ENCODE measurements around the gene TNFRSF25. TPM values are rescaled to one million over a fixed set of nuclear protein-coding genes. Genes with fewer than 3 reads are reported as not detected.

Gene TNFRSF25
- total and polyA plus RNA-seq, 2 donors (not counting 1 experiment from before 2014, with no cell fraction given): 0.24 to 1.5 TPM

- no peak overlapping the region for H3K9ac ChIP-seq (ENCODE audit: insufficient read depth, low read length)
- no peak overlapping the region for H3K4me3 ChIP-seq (replicated peaks in 1 of 4; ENCODE audit: control extremely low read depth in 1 of 4, insufficient read depth in 1 of 4, low read depth in 3 of 4, low read length in 4 of 4)
- no peak overlapping the region for H3K4me2 ChIP-seq (ENCODE audit: extremely low read depth, insufficient read depth, low read length)
- no peaks in the 10 kb centered on the region for H3K4me1 ChIP-seq (ENCODE audit: control insufficient read depth, extremely low read depth, insufficient read depth, low read length)
- TF ChIP-seq CTCF (conservative IDR thresholded peaks at IDR 0.05 in 1 of 2, IDR thresholded peaks at IDR 0.05 in 1 of 2; ENCODE audit: low read depth in 1 of 2, low read length in 2 of 2) (no peak), EZH2 (IDR thresholded peaks at IDR 0.05; ENCODE audit: low read length, missing control alignments) (no peak)
- no peaks in the 10 kb centered on the region for H4K20me1 ChIP-seq (ENCODE audit: control insufficient read depth, extremely low read depth, insufficient read depth, low read length)
- H3K9me3 ChIP-seq (ENCODE audit: control insufficient read depth, insufficient read depth, low read depth, low read length): no peaks in the 10 kb centered on the region
- H3K27me3 ChIP-seq (ENCODE audit: control insufficient read depth, insufficient read depth, low read length): peaks cover 11% of the 10 kb centered on the region
- DNase-seq (ENCODE audit: low read depth in 2 of 2): no peak
- no peaks in the 10 kb centered on the region for H3K79me2 ChIP-seq (ENCODE audit: control insufficient read depth, insufficient read depth, low read length)
- no peak overlapping the region for H3K27ac ChIP-seq (ENCODE audit: insufficient read depth, low read length)
- H2AFZ ChIP-seq (ENCODE audit: low read length): no peak overlapping the region
- H3K36me3 ChIP-seq (ENCODE audit: control insufficient read depth, insufficient read depth, low read length): no peaks in the 10 kb centered on the region
These were observed 26.0 kb upstream of the TNFRSF25 start for GRCh38 chr1:6491966-6492365.

- TF ChIP-seq CTCF (conservative IDR thresholded peaks at IDR 0.05 in 1 of 2, IDR thresholded peaks at IDR 0.05 in 1 of 2; ENCODE audit: low read depth in 1 of 2, low read length in 2 of 2): no peak
- no peak for TF ChIP-seq EZH2 (IDR thresholded peaks at IDR 0.05; ENCODE audit: low read length, missing control alignments)
- Histone ChIP-seq H2AFZ (ENCODE audit: low read length) (peak within 1 kb of the TSS; percentile 39), H3K4me3 (replicated peaks in 1 of 4; ENCODE audit: control extremely low read depth in 1 of 4, insufficient read depth in 1 of 4, low read depth in 3 of 4, low read length in 4 of 4) (peak within 1 kb of the TSS; percentile 64 to 88 (median 77)), H4K20me1 (ENCODE audit: control insufficient read depth, extremely low read depth, insufficient read depth, low read length) (no peaks in the 10 kb centered on the region), H3K79me2 (ENCODE audit: control insufficient read depth, insufficient read depth, low read length) (no peaks in the 10 kb centered on the region), H3K4me1 (ENCODE audit: control insufficient read depth, extremely low read depth, insufficient read depth, low read length) (no peaks in the 10 kb centered on the region), H3K27me3 (ENCODE audit: control insufficient read depth, insufficient read depth, low read length) (peaks cover 8% of the 10 kb centered on the region), H3K27ac (ENCODE audit: insufficient read depth, low read length) (peak within 1 kb of the TSS; percentile 38), H3K4me2 (ENCODE audit: extremely low read depth, insufficient read depth, low read length) (peak within 1 kb of the TSS; percentile 92), H3K36me3 (ENCODE audit: control insufficient read depth, insufficient read depth, low read length) (no peaks in the 10 kb centered on the region), H3K9ac (ENCODE audit: insufficient read depth, low read length) (peak within 1 kb of the TSS; percentile 53), H3K9me3 (ENCODE audit: control insufficient read depth, insufficient read depth, low read depth, low read length) (no peaks in the 10 kb centered on the region)
- peak; percentile 33 to 93 for DNase-seq (ENCODE audit: low read depth in 2 of 2)
These were observed 25.5 kb upstream of the TNFRSF25 start, which contains the start of gene PLEKHG5 for GRCh38 chr1:6491480-6491962. PLEKHG5 (minus strand) TSS chr1:6491667; CDS start chr1:6477571, 14,096 bp downstream.

GRCh38 chr1:6491081-6491449 is 25.1 kb upstream of the TNFRSF25 start:
- peak overlapping the region; percentile 38 for H3K27ac ChIP-seq (ENCODE audit: insufficient read depth, low read length)
- DNase-seq (ENCODE audit: low read depth in 2 of 2): peak in 1 of 2 donors; percentile 6

More at GRCh38 chr1:6491081-6491449, 25.1 kb upstream of the TNFRSF25 start:
- TF ChIP-seq EZH2 (IDR thresholded peaks at IDR 0.05; ENCODE audit: low read length, missing control alignments) (no peak), CTCF (conservative IDR thresholded peaks at IDR 0.05 in 1 of 2, IDR thresholded peaks at IDR 0.05 in 1 of 2; ENCODE audit: low read depth in 1 of 2, low read length in 2 of 2) (no peak)
- peak overlapping the region; percentile 92 for H3K4me2 ChIP-seq (ENCODE audit: extremely low read depth, insufficient read depth, low read length)
- H3K27me3 ChIP-seq (ENCODE audit: control insufficient read depth, insufficient read depth, low read length): peaks cover 4% of the 10 kb centered on the region
- peak overlapping the region; percentile 64 to 88 (median 77) for H3K4me3 ChIP-seq (replicated peaks in 1 of 4; ENCODE audit: control extremely low read depth in 1 of 4, insufficient read depth in 1 of 4, low read depth in 3 of 4, low read length in 4 of 4)
- no peaks in the 10 kb centered on the region for H4K20me1 ChIP-seq (ENCODE audit: control insufficient read depth, extremely low read depth, insufficient read depth, low read length)
- H3K36me3 ChIP-seq (ENCODE audit: control insufficient read depth, insufficient read depth, low read length): no peaks in the 10 kb centered on the region
- no peaks in the 10 kb centered on the region for H3K4me1 ChIP-seq (ENCODE audit: control insufficient read depth, extremely low read depth, insufficient read depth, low read length)
- H2AFZ ChIP-seq (ENCODE audit: low read length): no peak overlapping the region
- peak overlapping the region; percentile 53 for H3K9ac ChIP-seq (ENCODE audit: insufficient read depth, low read length)
- no peaks in the 10 kb centered on the region for H3K9me3 ChIP-seq (ENCODE audit: control insufficient read depth, insufficient read depth, low read depth, low read length)
- no peaks in the 10 kb centered on the region for H3K79me2 ChIP-seq (ENCODE audit: control insufficient read depth, insufficient read depth, low read length)

Measured in fibroblast of lung (primary cell).